GM06990 (cell line): Measurements from ENCODE around the gene C1orf167.
A peak's percentile ranks its signal among the peaks of the same experiment; 100 is the strongest.

Experiments used
- DNase-seq: peaks from one replicate; pipeline ENCODE4 v3.0.0-alpha.2; 2011; ENCODE audit not compliant: insufficient read length; ENCODE audit errors: extremely low read depth
- H3K27me3 ChIP-seq: replicated peaks from 2 replicates; pipeline ENCODE4 v1.6.0; 2011; ENCODE audit warnings: low read length; ENCODE audit not compliant: control insufficient read depth, insufficient read depth
- H3K36me3 ChIP-seq: 2 replicates; pipeline ENCODE4 v1.5.1; 2011; ENCODE audit warnings: low read length; ENCODE audit not compliant: control insufficient read depth, insufficient read depth
- H3K4me3 ChIP-seq: replicated peaks from 2 replicates; pipeline ENCODE4 v1.5.1; 2011; ENCODE audit warnings: low read depth, mild to moderate bottlenecking, control low read depth, low read length
- TF ChIP-seq, protein P1 (sequence below): IDR thresholded peaks from 2 replicates; pipeline ENCODE4 v1.5.1; 2011; ENCODE audit warnings: low read length, control low read depth, mild to moderate bottlenecking, inconsistent platforms; ENCODE audit not compliant: insufficient read depth, poor library complexity, severe bottlenecking

The C1orf167 gene

DNA sequence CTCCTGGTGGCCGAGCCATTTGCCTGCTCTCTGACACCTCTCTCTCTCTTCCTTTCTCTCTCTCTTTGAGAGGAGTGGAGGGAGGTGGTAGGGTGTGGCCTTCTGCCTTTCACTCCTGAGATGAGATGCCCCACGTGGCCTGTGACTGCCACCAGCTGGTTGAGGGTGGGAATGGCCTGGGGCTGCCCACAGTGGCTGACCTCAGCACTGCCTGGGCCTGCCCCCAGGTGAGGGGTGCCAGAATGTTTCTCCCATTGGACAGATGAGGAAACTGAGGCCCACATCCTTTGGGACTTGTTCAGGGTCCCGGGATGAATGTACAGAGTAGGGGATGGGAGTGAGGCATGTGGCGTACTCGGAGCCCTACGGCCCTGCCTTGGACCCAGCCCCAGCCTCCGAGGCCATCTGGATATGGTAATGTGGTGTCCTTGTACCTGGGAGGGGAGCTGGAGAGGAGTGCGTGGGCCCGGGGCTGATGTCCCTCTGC lies 12.7 kb upstream of the C1orf167 start:
- TF ChIP-seq, protein P1, sequence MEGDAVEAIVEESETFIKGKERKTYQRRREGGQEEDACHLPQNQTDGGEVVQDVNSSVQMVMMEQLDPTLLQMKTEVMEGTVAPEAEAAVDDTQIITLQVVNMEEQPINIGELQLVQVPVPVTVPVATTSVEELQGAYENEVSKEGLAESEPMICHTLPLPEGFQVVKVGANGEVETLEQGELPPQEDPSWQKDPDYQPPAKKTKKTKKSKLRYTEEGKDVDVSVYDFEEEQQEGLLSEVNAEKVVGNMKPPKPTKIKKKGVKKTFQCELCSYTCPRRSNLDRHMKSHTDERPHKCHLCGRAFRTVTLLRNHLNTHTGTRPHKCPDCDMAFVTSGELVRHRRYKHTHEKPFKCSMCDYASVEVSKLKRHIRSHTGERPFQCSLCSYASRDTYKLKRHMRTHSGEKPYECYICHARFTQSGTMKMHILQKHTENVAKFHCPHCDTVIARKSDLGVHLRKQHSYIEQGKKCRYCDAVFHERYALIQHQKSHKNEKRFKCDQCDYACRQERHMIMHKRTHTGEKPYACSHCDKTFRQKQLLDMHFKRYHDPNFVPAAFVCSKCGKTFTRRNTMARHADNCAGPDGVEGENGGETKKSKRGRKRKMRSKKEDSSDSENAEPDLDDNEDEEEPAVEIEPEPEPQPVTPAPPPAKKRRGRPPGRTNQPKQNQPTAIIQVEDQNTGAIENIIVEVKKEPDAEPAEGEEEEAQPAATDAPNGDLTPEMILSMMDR = peak; percentile 87

DNA sequence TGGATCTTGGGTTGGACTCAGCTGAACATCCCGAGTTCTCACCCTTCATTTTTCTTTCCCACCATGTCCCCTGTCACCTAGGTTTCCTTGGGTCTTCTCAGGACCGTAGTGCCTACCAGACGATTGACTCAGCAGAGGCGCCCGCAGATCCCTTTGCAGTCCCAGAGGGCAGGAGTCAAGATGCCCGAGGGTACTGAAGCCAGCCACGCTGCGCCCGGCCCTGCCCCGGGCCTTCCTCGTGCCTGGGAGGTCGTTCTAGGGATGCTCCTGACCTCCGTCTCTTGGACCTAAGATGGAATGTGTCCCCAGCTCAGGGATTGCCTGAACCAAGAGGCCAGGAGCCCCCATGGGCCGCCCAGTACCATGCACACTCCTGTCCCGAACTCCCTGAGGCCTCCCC lies 12.0 kb upstream of the C1orf167 start:
- no peaks in the 10 kb centered on the region for H3K27me3 ChIP-seq

More for the DNA sequence above, 12.7 kb upstream of the C1orf167 start:
- peak; percentile 57 for DNase-seq
- no peaks in the 10 kb centered on the region; the same call in 1 of the 2 replicates for H3K36me3 ChIP-seq
- no peak overlapping the region for H3K4me3 ChIP-seq
- H3K27me3 ChIP-seq = no peaks in the 10 kb centered on the region

DNA sequence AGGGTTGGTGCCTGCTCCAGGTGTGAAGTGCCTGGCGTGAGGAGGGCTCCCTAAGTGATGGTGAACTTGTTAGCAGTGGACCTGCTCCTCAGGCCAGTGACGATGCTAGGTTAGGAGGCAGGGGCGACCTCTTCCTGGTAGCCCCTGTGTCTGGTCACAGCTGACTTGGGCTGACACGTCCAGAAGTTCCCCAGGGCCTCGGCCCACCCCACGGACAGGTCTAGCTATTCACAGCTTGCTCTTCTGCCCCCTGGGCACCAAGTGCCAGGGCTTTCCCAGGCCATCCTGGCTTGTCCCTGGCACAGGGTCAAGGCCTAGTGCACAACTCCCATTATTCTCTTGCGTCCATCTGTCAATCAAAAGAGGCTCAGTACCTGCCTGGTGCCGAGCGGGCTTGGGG lies 10.9 kb upstream of the C1orf167 start:
- Histone ChIP-seq H3K4me3 (no peak overlapping the region), H3K36me3 (no peaks in the 10 kb centered on the region; the same call in 1 of the 2 replicates), H3K27me3 (no peaks in the 10 kb centered on the region)
- no peak for DNase-seq
- TF ChIP-seq, protein P1 = no peak

More for the DNA sequence above, 12.0 kb upstream of the C1orf167 start:
- DNase-seq = no peak
- TF ChIP-seq, protein P1 = no peak
- Histone ChIP-seq H3K36me3 (no peaks in the 10 kb centered on the region; the same call in 1 of the 2 replicates), H3K4me3 (no peak overlapping the region)

DNA sequence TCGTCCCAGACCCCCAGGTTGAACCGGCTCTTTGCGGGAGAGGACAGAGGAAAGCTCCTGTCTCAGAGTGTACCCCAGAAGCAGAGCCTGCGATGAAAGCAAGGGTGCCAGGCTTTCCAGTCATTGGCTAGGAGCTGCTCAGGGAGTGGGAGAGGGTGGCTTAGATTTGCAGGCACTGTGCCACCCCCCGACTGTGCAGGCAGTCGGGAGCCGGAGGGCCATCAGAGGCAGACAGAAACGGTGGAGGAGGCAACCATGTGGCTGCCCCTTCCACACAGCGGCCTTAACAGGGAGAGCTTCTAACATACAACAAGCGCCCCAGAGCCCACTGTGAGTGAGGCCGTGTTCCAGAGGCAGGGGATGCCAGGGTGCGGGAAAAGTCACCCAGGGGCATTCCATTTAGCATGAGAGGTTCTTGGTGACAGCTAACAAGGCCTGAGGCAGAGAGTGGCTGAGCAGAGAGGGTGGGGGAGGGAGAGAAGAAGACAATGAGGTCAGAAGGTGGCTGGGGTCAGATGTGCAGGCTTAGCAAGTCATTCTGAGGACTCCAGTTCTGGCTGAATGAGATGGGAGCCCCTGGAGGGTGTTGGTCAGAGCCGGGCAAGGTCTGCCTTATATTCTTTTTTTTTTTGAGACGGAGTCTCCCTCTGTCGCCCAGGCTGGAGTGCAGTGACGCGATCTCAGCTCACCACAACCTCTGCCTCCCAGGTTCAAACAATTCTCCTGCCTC lies 9.5 kb upstream of the C1orf167 start:
- TF ChIP-seq, protein P1 = no peak
- no peaks in the 10 kb centered on the region; the same call in 1 of the 2 replicates for H3K36me3 ChIP-seq
- no peaks in the 10 kb centered on the region for H3K27me3 ChIP-seq
- H3K4me3 ChIP-seq = no peak overlapping the region
- DNase-seq = no peak

DNA sequence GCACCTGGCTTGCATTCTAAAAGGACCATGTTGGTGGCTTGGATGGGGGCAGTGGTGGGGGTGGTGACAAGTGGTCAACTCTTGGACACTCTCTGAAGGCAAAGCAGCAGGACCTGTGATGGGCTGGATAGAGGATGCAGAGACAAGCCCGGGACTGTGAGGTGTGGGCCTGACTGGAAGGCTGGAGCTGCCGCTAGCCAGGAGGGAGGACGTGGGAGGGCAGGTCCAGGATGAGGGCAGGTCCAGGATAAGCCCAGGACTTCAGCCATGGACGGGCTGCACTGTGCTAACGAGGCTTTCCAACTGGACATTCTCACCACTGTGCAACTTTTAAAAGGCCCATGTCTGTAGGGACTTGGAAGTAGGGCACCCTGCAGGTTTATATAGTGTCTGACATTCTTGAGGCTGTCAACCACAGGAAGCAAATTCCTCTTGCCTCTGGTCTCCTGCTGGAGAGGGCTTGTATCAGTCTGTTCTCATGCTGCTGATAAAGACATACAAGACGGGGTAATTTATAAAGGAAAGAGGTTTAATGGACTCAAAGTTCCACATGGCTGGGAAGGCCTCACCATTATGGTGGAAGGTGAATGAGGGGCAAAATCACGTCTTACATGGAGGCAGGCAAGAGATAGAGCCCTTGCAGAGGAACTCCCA lies 8.3 kb upstream of the C1orf167 start:
- no peaks in the 10 kb centered on the region for H3K27me3 ChIP-seq
- H3K4me3 ChIP-seq = no peak overlapping the region
- TF ChIP-seq, protein P1 = no peak
- no peak for DNase-seq
- H3K36me3 ChIP-seq = no peaks in the 10 kb centered on the region; the same call in 1 of the 2 replicates
